Measurements from ENCODE around the gene RNF150. TPM values are rescaled to one million over a fixed set of nuclear protein-coding genes. Genes with fewer than 3 reads are reported as not detected.

The RNF150 gene
- total and polyA plus RNA-seq, 2 of the 8 experiments (the other 6 are each of a cell fraction or from before 2014, with no cell fraction given), result 3.4 to 4.8 TPM

DNA sequence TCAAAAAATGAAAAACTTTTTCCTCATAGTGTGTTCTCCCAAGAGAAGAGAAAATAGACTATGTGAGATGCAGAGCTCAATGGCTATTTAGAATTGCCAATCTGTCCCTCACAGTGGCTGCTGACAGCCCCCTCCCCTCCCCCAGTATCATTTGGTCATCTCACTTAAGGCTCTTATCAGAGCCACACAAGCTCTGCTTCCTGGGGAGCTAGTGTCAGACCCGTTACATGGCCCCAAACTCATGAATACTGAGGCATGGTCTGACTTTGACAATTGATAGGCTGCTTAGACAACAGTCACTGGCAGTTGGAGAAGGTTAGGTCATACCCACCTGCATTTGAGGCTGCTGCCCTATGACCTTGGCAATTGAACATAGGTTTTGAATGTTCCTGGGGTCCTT is 15.3 kb downstream of the RNF150 start:
- Histone ChIP-seq H2AFZ (ENCODE audit: low read length) (no peak overlapping the region), H3K27me3 (replicated peaks in 1 of 4; ENCODE audit: control insufficient read depth in 3 of 4, extremely low read depth in 1 of 4, insufficient read depth in 3 of 4, low read length in 3 of 4) (no peaks in the 10 kb centered on the region), H2AK5ac (ENCODE audit: low read depth, low read length) (no peak overlapping the region), H3K18ac (ENCODE audit: extremely low read depth, low read length) (no peak overlapping the region), H3K4ac (replicated peaks; ENCODE audit: insufficient read length, low read depth, low read length) (no peak overlapping the region), H3K14ac (ENCODE audit: insufficient read length) (no peak overlapping the region), H2BK12ac (ENCODE audit: low read depth, low read length) (no peak overlapping the region), H4K91ac (replicated peaks; ENCODE audit: insufficient read length, low read length) (no peak overlapping the region), H4K5ac (ENCODE audit: insufficient read length, low read depth, low read length) (no peak overlapping the region), H3K36me3 (ENCODE audit: control insufficient read depth in 2 of 4, insufficient read depth in 4 of 4, low read length in 3 of 4) (no peaks in the 10 kb centered on the region), H3K23me2 (ENCODE audit: low read depth, low read length) (no peaks in the 10 kb centered on the region), H2BK15ac (ENCODE audit: low read length) (no peak overlapping the region), H4K8ac (ENCODE audit: extremely low read depth, insufficient read depth, low read length) (no peak overlapping the region), H3K79me1 (ENCODE audit: low read depth, low read length) (no peaks in the 10 kb centered on the region), H3K56ac (replicated peaks; ENCODE audit: insufficient read length, low read depth, low read length) (no peak overlapping the region), H3K9me3 (ENCODE audit: insufficient read depth in 2 of 2, low read depth in 1 of 2, low read length in 1 of 2) (no peaks in the 10 kb centered on the region), H3K4me1 (replicated peaks in 1 of 4; ENCODE audit: control insufficient read depth in 3 of 4, insufficient read depth in 4 of 4, low read length in 3 of 4) (peaks cover 0 to 6% (median 0%) of the 10 kb centered on the region in 4 experiments; a peak in 2 of 7 replicates), H3K9ac (replicated peaks in 1 of 4; ENCODE audit: extremely low read depth in 1 of 4, low read depth in 3 of 4, low read length in 3 of 4) (no peak overlapping the region), H2BK5ac (ENCODE audit: low read depth, low read length) (no peak overlapping the region), H2BK20ac (ENCODE audit: low read length) (no peak overlapping the region), H3K79me2 (ENCODE audit: control insufficient read depth in 1 of 2, insufficient read depth in 2 of 2, low read length in 2 of 2) (no peaks in the 10 kb centered on the region), H4K20me1 (replicated peaks in 1 of 2; ENCODE audit: control insufficient read depth in 1 of 2, insufficient read depth in 2 of 2, low read length in 2 of 2) (no peaks in the 10 kb centered on the region), H3K4me2 (ENCODE audit: insufficient read depth in 1 of 2, low read depth in 2 of 2, low read length in 2 of 2) (no peak overlapping the region), H2BK120ac (replicated peaks; ENCODE audit: low read depth, low read length) (no peak overlapping the region), H3K27ac (ENCODE audit: low read depth, low read length) (no peak overlapping the region), H3K23ac (ENCODE audit: insufficient read length) (no peak overlapping the region), H3K4me3 (ENCODE audit: extremely low read depth in 1 of 4, insufficient read depth in 2 of 4, low read depth in 3 of 4, low read length in 4 of 4) (no peak overlapping the region)
- DNase-seq (ENCODE audit: low read depth in 1 of 2, low spot score in 2 of 2) (no peak), FAIRE-seq (no peak)
- 100% methylated on average over 1 of the region's 1 CpG; no CpG with 5 or more reads in 1 of the 2 experiments for WGBS, 2 experiments (ENCODE audit: extremely low coverage in 1 of 2, insufficient coverage in 1 of 2, insufficient read length in 1 of 2, insufficient replicate concordance in 2 of 2, low coverage in 1 of 2, low lambda C conversion rate in 2 of 2, missing lambda C conversion rate in 1 of 2)
- ChIA-PET POLR2A (ENCODE audit: partially characterized antibody) (no interaction called here), CTCF (ENCODE audit: partially characterized antibody) (no interaction called here)
- no peak for TF ChIP-seq HDAC6 (IDR thresholded peaks at IDR 0.05; ENCODE audit: low read depth, low read length)
- no peak for TF ChIP-seq SP4 (IDR thresholded peaks at IDR 0.05; ENCODE audit: low read length)
- no peak for TF ChIP-seq KDM4A (IDR thresholded peaks at IDR 0.05; ENCODE audit: low read depth, low read length, severe bottlenecking)
- TF ChIP-seq, protein P1, sequence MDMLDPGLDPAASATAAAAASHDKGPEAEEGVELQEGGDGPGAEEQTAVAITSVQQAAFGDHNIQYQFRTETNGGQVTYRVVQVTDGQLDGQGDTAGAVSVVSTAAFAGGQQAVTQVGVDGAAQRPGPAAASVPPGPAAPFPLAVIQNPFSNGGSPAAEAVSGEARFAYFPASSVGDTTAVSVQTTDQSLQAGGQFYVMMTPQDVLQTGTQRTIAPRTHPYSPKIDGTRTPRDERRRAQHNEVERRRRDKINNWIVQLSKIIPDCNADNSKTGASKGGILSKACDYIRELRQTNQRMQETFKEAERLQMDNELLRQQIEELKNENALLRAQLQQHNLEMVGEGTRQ (IDR thresholded peaks at IDR 0.05; ENCODE audit: low read length), result no peak
- TF ChIP-seq BCL11A (IDR thresholded peaks at IDR 0.05; ENCODE audit: low read depth in 2 of 2, low read length in 2 of 2), result no peak
- TF ChIP-seq, protein P2, sequence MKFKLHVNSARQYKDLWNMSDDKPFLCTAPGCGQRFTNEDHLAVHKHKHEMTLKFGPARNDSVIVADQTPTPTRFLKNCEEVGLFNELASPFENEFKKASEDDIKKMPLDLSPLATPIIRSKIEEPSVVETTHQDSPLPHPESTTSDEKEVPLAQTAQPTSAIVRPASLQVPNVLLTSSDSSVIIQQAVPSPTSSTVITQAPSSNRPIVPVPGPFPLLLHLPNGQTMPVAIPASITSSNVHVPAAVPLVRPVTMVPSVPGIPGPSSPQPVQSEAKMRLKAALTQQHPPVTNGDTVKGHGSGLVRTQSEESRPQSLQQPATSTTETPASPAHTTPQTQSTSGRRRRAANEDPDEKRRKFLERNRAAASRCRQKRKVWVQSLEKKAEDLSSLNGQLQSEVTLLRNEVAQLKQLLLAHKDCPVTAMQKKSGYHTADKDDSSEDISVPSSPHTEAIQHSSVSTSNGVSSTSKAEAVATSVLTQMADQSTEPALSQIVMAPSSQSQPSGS (IDR thresholded peaks at IDR 0.05; ENCODE audit: low read length), result no peak

Data from H1 (cell line).